ENCODE measurements around the gene TRAPPC10.

- TF ChIP-seq EZH2phosphoT487 (IDR thresholded peaks at IDR 0.05; ENCODE audit: low read depth) (no peak), CTCF (IDR thresholded peaks at IDR 0.05; ENCODE audit: low read depth, low read length) (no peak)
These were observed 45.1 kb upstream of the TRAPPC10 start for GRCh38 chr21:43966946-43967512.

Data from OCI-LY3 (cell line).